HG03439 (cell line): Measurements from ENCODE around the gene CXADR.

Experiments
- ATAC-seq: cut with Tn5 transposase; IDR thresholded peaks from one replicate; pipeline ENCODE4 v1.9.1; 2021; ENCODE audit warnings: mild to moderate bottlenecking, moderate library complexity; ENCODE audit not compliant: unreplicated experiment

The CXADR gene

GRCh38 chr21:17539323-17539722 is 26.5 kb downstream of the CXADR start:
- no peak for ATAC-seq

DNA sequence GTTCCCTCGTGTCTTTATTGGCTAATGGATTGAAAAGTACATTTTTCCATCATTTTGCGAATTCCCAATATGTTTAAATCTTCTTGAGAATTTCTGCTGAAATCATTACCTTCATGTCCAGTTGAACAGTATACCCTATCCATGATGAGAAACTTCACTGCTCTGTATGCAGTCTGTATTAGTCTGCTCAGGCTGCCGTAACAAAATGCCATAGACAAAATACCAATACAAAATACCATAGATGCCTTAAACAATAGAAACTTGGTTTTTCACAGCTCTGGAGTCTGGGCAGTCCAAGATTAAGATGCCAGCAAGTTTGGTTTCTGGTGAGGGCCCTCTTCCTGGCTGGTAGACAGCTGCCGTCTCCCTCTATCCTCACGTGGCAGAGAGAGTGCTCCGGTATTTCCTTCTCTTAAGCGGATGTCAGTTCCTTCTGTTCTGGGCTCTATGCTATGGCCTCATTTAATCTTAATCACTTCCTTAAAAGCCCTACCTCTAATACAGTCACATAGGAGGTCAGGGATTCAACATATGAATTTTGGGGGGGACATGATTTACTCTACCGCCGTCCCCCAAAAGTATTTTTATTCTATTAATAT is 27.0 kb downstream of the CXADR start:
- ATAC-seq, result no peak

- ATAC-seq, result no peak
Measured at GRCh38 chr21:17540530-17540929, 27.7 kb downstream of the CXADR start.

DNA sequence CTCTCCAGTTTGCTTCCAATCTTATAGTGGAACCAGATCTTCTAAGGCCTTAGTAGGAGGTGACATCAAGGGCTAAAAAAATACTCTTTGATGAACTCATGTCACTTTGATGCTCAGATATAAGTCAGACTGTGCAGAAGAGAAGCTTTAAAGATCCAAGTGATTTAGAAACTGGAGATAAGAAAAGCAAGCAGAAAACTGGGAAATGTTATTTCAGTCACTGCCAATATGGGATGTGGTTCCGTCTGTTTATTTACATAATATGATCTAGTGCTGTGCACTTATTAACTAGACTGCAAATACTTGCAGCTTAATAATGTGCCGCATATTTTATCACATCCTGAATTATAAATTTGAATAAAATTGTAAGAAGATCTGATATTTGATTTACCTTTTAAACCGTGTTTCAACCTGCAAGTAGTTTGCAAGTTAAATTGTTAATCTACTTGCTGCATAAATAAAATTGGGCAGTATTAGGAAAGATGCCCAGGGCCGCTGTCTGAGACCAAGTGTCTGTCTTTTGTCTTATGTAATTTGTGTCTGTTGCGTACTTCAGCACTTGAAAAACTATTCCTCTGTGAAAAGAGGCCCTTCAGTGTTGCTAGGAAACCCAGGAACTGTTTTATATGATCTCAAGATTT is 29.6 kb downstream of the CXADR start:
- ATAC-seq, result no peak

DNA sequence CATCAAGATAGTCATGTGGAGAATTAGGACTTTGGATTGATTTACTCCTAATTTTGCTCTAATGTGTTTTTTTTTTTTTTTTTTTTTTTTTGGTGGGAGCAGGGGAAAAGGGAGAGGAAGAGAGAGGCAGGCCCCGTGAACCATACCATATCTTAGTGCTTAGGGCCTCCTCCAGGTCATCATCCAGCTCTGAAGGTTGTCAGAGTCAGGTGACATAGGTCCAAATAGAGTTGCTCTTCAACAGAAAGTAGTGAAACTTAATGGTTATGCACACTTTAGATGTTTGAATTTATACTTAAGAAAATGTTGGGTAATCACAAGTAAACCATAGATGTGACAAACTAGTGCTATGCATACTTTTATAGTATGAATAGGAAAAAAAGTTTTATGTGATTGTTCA is 32.2 kb downstream of the CXADR start:
- no peak for ATAC-seq

DNA sequence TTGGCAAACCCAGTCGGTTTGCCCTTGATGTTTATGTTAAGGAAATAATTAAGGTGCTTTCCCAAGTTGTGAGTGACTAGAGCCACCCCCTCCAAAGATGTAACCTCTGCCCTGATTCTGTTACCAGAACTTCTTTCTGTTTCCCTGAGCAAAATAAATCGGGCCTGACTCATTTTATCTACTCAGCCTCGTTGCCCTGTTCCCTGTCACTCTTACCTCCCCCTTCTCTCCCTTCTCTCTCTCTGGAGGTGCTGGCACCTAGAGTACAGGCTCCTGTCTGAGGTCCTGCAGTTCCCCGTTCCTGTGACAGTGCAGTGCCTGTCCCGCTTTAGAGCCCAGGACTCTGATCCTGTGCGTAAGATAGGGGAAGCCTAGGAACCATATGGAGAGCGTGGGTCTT is 35.4 kb downstream of the CXADR start:
- no peak for ATAC-seq

GRCh38 chr21:17550671-17551308 is 37.9 kb downstream of the CXADR start:
- ATAC-seq, result no peak

DNA sequence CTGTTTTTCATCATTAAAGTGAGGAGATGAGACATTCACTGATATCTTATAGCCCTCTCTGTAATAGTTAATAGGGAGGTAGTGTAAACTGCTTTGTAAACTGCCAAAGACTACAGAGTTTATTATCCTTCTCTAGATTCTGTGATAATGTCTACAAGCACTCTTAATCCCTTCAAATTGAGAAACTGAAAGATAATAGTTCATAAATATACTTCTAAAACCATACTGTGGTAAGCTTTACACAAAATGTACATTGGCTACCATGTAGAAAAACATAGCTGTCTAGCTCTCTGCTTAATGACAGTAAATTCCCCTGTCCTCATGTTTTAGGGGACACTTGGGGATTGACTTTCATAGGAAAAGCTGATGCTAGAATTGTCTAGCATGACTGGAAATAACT is 39.6 kb downstream of the CXADR start:
- ATAC-seq, result no peak

GRCh38 chr21:17554120-17554519 is 41.3 kb downstream of the CXADR start:
- ATAC-seq, result no peak

- ATAC-seq, result no peak
Measured at GRCh38 chr21:17554679-17555465, 42.0 kb downstream of the CXADR start.

DNA sequence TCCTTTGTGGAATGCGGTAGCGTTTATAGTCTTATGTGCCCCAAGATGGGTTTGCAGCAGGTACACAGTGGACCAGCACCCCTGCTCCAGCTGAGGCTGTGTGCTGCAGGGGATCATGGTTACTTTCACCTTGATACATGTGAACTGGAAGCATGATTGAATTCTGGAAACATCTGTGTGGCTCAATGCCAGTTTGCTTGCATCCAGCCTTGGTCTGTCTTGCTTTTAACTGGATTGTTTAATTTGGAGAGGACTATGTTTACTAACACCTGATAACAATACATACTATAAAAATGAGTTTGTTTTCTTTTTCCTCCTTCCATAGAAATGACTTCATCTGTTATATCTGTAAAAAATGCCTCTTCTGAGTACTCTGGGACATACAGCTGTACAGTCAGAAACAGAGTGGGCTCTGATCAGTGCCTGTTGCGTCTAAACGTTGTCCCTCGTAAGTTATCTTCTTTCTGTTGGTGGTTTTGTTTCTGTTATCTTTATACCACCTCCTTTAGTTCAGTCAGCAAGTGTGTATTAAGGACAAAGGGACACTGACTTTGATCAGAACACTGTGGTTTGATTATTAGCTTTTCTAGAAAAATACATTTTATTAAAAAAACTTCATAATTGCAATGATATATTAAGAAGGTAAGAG is 47.7 kb downstream of the CXADR start:
- no peak for ATAC-seq

GRCh38 chr21:17570786-17571185 is 57.9 kb downstream of the CXADR start:
- ATAC-seq, result no peak

DNA sequence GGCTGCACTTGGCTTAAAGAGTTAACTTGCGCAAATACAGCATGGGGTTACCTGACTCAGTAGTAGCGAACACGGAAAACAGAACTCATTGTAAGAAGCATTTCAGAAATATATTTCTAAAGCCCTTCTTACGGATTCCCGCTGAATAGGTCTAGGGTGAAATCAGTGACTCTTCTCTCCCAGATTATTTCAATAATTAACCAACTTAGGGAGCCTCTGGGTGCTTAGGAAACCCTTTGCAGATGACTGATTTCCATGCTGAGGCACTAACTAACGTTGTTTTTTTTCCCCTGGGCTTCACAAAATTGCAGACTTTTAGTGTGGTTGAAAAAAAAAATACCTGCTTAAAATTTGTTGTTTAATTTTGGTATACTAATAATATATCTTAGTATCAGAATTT is 59.6 kb downstream of the CXADR start:
- ATAC-seq, result no peak

- no peak for ATAC-seq
Measured at GRCh38 chr21:17575076-17575475, 62.2 kb downstream of the CXADR start.

DNA sequence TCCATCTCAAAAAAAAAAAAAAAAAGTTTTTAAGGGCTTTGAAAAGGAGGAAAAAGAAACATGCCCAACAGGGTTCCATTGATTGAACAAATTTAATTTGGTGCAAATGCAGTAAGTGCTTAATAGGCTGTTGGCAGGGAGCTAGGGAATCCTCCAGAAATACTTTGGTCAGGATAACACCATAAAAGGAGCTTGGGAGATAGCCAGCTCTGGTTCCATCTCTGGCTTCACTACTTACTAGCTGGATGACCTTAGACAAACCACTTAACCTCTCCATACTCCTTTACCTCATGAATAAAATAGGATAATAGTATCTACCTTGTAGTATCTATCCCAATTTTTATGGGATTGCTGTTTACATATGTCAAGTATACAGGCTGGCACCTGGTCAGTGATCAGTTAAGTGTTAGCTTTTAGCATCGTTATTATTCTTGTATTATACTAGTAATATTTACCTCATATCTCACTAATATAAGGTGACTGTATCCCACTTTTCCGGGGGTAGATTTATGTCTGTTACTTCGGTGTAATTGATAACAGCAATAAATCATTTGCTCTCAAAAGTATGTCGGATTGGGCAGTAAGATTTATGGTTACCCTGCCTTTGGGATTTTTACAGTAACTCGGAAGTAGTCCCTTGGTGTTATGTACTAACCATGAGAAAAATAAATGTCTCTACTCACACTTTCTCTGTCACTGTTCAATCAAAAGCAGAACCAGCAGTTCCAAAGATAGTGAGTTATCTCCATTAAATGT is 63.4 kb downstream of the CXADR start:
- no peak for ATAC-seq

GRCh38 chr21:17577701-17578100 is 64.9 kb downstream of the CXADR start:
- no peak for ATAC-seq

- no peak for ATAC-seq
Measured at GRCh38 chr21:17578162-17578561, 65.3 kb downstream of the CXADR start.

DNA sequence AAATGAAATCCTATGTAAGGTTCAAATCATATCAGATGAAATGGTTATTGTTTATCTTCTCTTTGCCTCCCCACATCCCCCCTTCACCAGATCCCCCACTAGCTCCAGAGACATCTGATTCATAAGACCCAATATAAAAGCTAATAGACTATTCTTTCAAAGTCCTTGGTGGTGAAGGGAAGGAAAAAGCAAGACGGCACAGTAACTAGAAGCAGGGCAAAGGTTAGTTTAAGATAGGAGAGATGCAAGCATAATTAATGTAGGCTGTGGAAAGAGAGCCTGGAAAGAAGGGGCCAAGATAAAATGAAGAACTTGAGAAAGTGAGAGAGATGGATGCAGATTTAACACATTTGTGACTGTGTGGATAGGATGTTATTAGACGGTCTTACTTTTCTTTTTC is 66.0 kb downstream of the CXADR start:
- ATAC-seq, result no peak

GRCh38 chr21:17580319-17580718 is 67.5 kb downstream of the CXADR start:
- no peak for ATAC-seq

DNA sequence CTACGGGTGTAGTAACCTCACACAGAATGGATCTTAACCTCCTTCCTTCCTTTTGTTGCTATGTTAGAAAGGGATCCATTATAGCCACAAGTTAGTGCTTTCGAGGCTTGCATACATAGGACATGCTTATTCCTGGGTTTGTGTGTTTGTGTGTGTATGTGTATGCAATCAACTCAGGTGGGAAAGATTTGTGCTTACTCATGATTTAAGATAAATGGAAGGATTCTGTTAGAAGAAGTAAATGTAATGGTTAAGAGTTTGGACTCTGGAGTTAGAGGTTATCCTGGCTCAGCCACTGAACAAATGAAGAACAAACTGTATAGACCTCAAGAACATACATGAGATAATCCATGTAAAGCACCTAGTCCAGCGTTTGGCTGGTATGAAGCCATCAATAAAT is 71.1 kb downstream of the CXADR start:
- no peak for ATAC-seq
